Measurements from ENCODE around the gene OR2V2. TPM values are rescaled to one million over a fixed set of nuclear protein-coding genes. Genes with fewer than 3 reads are reported as not detected.
A peak's percentile ranks its signal among the peaks of the same experiment; 100 is the strongest.
"Not testable (repeated sequence)": the region's sequence is repeated elsewhere in the genome, so short reads cannot be mapped to it uniquely, and the experiment has no call there.

The OR2V2 gene
- total and polyA plus RNA-seq, 12 donors = not detected

DNA sequence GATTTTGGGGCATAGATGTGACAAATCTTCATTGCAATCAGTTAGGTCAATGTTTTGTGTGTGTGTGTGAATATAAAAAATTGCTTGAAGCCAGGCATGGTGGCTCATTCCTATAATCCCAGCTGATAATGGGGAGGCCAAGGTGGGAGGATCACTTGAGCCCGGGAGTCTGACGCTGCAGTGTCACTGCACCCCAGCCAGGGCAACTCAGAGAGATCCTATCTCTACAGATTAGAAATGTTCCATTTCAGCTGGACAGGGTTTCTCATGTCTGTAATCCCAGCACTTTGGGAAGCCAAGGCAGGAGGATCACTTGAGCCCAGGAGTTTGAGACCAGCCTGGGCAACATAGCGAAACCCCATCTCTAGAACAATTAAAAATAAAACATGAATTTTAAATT is 11.5 kb downstream of the OR2V2 start:
- whole genome bisulfite sequencing, 4 donors = 79 to 98% (median 92%) methylated on average over 3 of the region's 3 CpGs
- Histone ChIP-seq H3K27me3 (no peaks in the 10 kb centered on the region), H3K4me3 (no peak overlapping the region), H3K4me1 (replicated peaks in 1 of 2) (no peaks in the 10 kb centered on the region), H3K9me3 (replicated peaks in 1 of 3) (no peaks in the 10 kb centered on the region), H3K36me3 (replicated peaks in 1 of 2) (no peaks in the 10 kb centered on the region), H3K27ac (no peak overlapping the region)
- intact Hi-C loops (cut with DNase I) = loop anchor here in 1 of 2 donors (10.0 kb wide), 2 partner anchors 284 to 374 kb away; no protein-coding TSS in a partner anchor
- TF ChIP-seq, protein P1, sequence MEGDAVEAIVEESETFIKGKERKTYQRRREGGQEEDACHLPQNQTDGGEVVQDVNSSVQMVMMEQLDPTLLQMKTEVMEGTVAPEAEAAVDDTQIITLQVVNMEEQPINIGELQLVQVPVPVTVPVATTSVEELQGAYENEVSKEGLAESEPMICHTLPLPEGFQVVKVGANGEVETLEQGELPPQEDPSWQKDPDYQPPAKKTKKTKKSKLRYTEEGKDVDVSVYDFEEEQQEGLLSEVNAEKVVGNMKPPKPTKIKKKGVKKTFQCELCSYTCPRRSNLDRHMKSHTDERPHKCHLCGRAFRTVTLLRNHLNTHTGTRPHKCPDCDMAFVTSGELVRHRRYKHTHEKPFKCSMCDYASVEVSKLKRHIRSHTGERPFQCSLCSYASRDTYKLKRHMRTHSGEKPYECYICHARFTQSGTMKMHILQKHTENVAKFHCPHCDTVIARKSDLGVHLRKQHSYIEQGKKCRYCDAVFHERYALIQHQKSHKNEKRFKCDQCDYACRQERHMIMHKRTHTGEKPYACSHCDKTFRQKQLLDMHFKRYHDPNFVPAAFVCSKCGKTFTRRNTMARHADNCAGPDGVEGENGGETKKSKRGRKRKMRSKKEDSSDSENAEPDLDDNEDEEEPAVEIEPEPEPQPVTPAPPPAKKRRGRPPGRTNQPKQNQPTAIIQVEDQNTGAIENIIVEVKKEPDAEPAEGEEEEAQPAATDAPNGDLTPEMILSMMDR (IDR thresholded peaks at IDR 0.05) = no peak
- TF ChIP-seq POLR2A (IDR thresholded peaks at IDR 0.05) = no peak
- no peak for DNase-seq

DNA sequence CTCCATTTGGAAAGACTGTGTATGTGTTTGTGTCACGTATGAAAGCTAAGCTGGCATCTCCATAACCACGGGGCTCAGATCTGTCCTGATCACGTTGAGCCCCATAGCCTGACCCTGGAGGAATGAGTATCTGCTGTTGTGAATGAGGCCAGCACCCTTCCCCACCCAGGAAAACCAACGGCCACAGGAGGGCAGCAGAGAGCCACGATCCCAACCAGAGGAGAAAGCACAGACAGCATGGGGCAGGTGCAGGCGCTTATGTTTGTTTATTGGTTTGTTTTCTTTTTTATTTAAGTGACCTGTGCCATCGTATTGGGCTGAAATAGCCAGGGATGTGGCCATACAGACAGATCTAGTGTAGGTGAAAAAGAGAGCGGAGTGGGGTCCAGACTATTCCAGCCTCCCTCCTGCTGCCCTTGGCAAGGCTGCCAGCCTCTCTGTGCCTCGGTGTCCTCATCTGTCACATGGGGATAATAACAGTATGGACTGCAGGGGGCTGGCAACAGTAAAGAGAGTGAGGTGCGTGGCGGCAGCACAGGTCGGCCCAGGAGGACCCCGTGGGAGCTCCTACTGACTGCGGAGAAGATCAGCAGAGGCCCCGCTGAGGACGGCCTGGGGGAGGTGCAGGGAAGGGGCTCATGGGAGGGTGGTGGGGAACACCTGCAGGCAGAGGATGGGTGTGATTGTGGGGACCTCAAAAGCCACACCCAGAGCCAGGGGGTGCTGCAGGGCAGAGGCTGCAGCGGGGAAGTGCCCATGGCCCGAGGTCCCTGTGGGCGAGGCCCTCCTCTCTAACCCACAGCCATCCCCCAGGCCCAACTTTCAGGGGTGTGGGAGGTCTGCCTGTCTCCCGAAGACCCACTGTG is 12.1 kb downstream of the OR2V2 start:
- TF ChIP-seq POLR2A (IDR thresholded peaks at IDR 0.05) = no peak
- TF ChIP-seq, protein P1 (IDR thresholded peaks at IDR 0.05) = peak; percentile 83 to 90 (median 86)
- Histone ChIP-seq H3K4me3 (no peak overlapping the region), H3K27me3 (peaks cover 3% of the 10 kb centered on the region), H3K4me1 (replicated peaks in 1 of 2) (no peaks in the 10 kb centered on the region), H3K9me3 (replicated peaks in 1 of 3) (no peaks in the 10 kb centered on the region), H3K36me3 (replicated peaks in 1 of 2) (no peaks in the 10 kb centered on the region), H3K27ac (no peak overlapping the region)
- DNase-seq = peak; percentile 81 to 94 (median 85)
- intact Hi-C loops (cut with DNase I) = loop anchor here in 1 of 2 donors (10.0 kb wide), 2 partner anchors 285 to 375 kb away; no protein-coding TSS in a partner anchor
- 43 to 53% (median 49%) methylated on average over 17 to 20 of the region's 20 CpGs for WGBS, 4 donors

DNA sequence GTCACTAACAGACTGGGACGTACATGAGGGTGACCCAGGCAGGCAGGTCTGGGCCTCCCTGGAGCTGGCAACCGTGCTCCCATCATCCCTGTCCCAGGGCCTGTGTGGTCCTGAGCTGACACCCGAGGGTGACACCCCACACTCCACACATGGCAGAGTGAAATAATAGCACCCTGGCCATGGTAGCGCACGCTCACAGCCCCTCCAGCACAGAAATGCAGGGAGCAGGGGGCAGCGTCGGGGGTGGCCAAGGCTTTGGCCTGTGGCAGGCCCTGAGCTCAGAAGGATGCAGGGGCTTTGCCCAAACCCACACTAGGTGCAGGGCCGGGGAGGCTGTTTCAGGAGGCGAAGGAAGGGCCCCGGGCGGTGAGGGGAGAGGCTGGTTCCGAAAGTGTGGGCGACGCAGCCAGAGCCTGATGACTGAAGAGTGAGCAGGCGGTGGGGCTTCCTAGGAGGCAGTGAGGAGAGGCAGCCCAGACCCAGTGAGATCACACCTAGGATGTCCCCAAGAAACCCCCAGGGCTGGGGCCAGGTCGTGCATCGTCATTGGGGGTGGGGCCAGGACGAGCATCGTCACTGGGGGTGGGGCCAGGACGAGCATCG is 12.9 kb downstream of the OR2V2 start:
- intact Hi-C loops (cut with DNase I) = no loop called here
- H3K27ac ChIP-seq = peak overlapping the region in 2 of 5 donors; percentile 54 to 66

DNA sequence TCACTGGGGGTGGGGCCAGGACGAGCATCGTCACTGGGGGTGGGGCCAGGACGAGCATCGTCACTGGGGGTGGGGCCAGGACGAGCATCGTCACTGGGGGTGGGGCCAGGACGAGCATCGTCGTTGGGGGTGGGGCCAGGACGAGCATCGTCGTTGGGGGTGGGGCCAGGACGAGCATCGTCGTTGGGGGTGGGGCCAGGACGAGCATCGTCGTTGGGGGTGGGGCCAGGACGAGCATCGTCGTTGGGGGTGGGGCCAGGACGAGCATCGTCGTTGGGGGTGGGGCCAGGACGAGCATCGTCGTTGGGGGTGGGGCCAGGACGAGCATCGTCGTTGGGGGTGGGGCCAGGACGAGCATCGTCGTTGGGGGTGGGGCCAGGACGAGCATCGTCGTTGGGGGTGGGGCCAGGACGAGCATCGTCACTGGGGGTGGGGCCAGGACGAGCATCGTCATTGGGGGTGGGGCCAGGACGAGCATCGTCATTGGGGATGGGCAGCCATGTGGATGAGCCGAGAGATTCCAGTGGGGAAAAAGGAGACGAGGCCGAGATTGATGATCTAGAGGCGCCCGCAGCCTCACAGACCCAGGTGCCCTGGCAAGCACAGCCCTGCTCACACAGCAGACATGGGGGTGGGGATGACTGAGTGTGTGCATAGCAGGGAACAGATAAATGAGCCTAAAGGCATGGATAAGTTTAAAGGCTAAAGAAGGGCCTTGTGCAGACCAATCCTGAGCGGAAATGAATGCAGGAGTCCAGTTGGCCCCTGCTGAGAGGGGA is 13.6 kb downstream of the OR2V2 start:
- H3K27ac ChIP-seq; H3K4me3 ChIP-seq; intact Hi-C loops (cut with DNase I); H3K36me3 ChIP-seq (replicated peaks in 1 of 2); H3K9me3 ChIP-seq (replicated peaks in 1 of 3); H3K4me1 ChIP-seq (replicated peaks in 1 of 2): not testable (repeated sequence)
- WGBS, 4 donors = 10 to 25% (median 11%) methylated on average over 7 to 26 of the region's 48 CpGs
- peaks cover 14% of the 10 kb centered on the region for H3K27me3 ChIP-seq
- DNase-seq = peak in 2 of 7 donors; percentile 39 to 52

More for the DNA sequence above, 12.9 kb downstream of the OR2V2 start:
- DNase-seq = peak in 3 of 7 donors; percentile 13 to 58 (median 39)
- TF ChIP-seq POLR2A (IDR thresholded peaks at IDR 0.05) = no peak
- TF ChIP-seq, protein P1 (IDR thresholded peaks at IDR 0.05) = no peak
- Histone ChIP-seq H3K36me3 (replicated peaks in 1 of 2) (no peaks in the 10 kb centered on the region), H3K27me3 (peaks cover 7% of the 10 kb centered on the region), H3K4me1 (replicated peaks in 1 of 2) (no peaks in the 10 kb centered on the region), H3K4me3 (peak overlapping the region in 1 of 4 donors; percentile 38), H3K9me3 (replicated peaks in 1 of 3) (no peaks in the 10 kb centered on the region)
- 44 to 80% (median 59%) methylated on average over 4 to 21 of the region's 21 CpGs for WGBS, 4 donors
